HL-60 (cell line): ENCODE measurements around the gene OR52N1.

Source experiments
- POLR2AphosphoS5 ChIP-seq: IDR thresholded peaks from 2 replicates; pipeline ENCODE4 v1.6.1; 2012; ENCODE audit warnings: low read depth
- TF ChIP-seq, protein P1 (sequence below): IDR thresholded peaks from one replicate; pipeline ENCODE4 v1.5.1; 2011; ENCODE audit warnings: low read length, control low read depth, inconsistent platforms; ENCODE audit not compliant: insufficient read depth

DNA sequence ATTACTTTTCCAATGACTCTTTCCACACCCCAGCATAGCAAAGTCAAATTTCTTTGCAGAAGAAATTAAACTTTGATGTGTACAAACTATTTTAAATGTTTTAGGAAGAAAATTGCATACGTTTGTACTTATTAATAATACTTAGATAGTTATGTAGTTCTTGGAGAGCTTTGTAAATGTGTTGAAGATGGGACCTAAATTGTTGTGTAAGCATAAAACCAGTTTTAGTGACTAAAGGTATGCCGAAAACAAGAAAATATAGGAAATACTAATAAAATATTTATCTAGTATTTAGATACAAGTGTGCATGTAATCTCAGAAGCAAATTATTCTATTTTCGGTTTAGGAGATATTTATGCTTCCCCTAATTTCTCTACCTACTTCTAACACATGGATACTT is 41.2 kb downstream of the OR52N1 start:
- no peak for TF ChIP-seq POLR2AphosphoS5
- TF ChIP-seq, protein P1, sequence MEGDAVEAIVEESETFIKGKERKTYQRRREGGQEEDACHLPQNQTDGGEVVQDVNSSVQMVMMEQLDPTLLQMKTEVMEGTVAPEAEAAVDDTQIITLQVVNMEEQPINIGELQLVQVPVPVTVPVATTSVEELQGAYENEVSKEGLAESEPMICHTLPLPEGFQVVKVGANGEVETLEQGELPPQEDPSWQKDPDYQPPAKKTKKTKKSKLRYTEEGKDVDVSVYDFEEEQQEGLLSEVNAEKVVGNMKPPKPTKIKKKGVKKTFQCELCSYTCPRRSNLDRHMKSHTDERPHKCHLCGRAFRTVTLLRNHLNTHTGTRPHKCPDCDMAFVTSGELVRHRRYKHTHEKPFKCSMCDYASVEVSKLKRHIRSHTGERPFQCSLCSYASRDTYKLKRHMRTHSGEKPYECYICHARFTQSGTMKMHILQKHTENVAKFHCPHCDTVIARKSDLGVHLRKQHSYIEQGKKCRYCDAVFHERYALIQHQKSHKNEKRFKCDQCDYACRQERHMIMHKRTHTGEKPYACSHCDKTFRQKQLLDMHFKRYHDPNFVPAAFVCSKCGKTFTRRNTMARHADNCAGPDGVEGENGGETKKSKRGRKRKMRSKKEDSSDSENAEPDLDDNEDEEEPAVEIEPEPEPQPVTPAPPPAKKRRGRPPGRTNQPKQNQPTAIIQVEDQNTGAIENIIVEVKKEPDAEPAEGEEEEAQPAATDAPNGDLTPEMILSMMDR: no peak
